CD4-positive, alpha-beta T cell (primary cell): Measurements from ENCODE around the gene TDO2. TPM values are rescaled to one million over a fixed set of nuclear protein-coding genes. Genes with fewer than 3 reads are reported as not detected.

Experiments used
- ATAC-seq: fragments of 200-7000 bp; cut with Tn5 transposase; one replicate; pipeline ENCODE4 v1.10.0; 2022; ENCODE audit warnings: mild to moderate bottlenecking; ENCODE audit not compliant: poor library complexity
- CTCF ChIA-PET: fragments of 350-600 bp; sonication (Branson Sonifier 250); formaldehyde crosslinking; loops from one replicate; lab custom pipeline; 2021; ENCODE audit warnings: antibody characterized with exemption, inconsistent platforms; lab: Charles Lee
- POLR2A ChIA-PET: fragments of 350-600 bp; sonication (Branson Sonifier 250); formaldehyde crosslinking; loops from one replicate; lab custom pipeline; 2021; ENCODE audit warnings: antibody characterized with exemption, inconsistent platforms; lab: Charles Lee
- DNase-seq, 14 experiments: peaks; one replicate each; pipeline ENCODE4 v3.0.0-alpha.2; 2013 to 2020; ENCODE audit warnings: mixed read lengths in 2 of 14
- H3K27ac ChIP-seq, 2 donors: one replicate each; pipeline versions ENCODE4 v1.5.1 to v1.7.0; 2013; ENCODE audit warnings: low read length in 2 of 2, low read depth in 1 of 2, mild to moderate bottlenecking in 1 of 2
- H3K27me3 ChIP-seq, 2 experiments: 1 replicate in 1 of 2; 2 replicates in 1 of 2; pipeline versions ENCODE4 v1.6.1 to v1.7.0; 2013; ENCODE audit warnings: low read length in 2 of 2, control low read depth in 1 of 2, mild to moderate bottlenecking in 1 of 2, moderate library complexity in 1 of 2; ENCODE audit not compliant: insufficient read depth in 2 of 2, control insufficient read depth in 1 of 2
- H3K36me3 ChIP-seq: one replicate; pipeline ENCODE4 v1.6.1; 2013; ENCODE audit warnings: low read length, control low read depth; ENCODE audit not compliant: insufficient read depth
- H3K4me1 ChIP-seq: one replicate; pipeline ENCODE4 v1.6.1; 2013; ENCODE audit warnings: low read length, control low read depth; ENCODE audit not compliant: insufficient read depth
- H3K4me3 ChIP-seq: one replicate; pipeline ENCODE4 v1.5.1; 2013; ENCODE audit warnings: mild to moderate bottlenecking, low read length, moderate library complexity
- H3K9me3 ChIP-seq, 2 experiments: 1 replicate in 1 of 2; 2 replicates in 1 of 2; pipeline versions ENCODE4 v1.6.1 to v1.7.0; 2013; ENCODE audit warnings: low read length in 2 of 2, mild to moderate bottlenecking in 2 of 2, control low read depth in 1 of 2, moderate library complexity in 1 of 2; ENCODE audit not compliant: control insufficient read depth in 1 of 2, insufficient read depth in 1 of 2
- H3K27ac Mint-ChIP-seq: one replicate; pipeline ENCODE4 v1.8.0; 2020; ENCODE audit warnings: mixed read lengths
- H3K27me3 Mint-ChIP-seq: one replicate; pipeline ENCODE4 v1.8.0; 2021; ENCODE audit warnings: mixed read lengths
- H3K36me3 Mint-ChIP-seq: one replicate; pipeline ENCODE4 v1.8.0; 2021; ENCODE audit warnings: low read depth, mixed read lengths
- H3K4me1 Mint-ChIP-seq: one replicate; pipeline ENCODE4 v1.8.0; 2021; ENCODE audit warnings: low read depth, mixed read lengths
- H3K4me3 Mint-ChIP-seq: one replicate; pipeline ENCODE4 v1.8.0; 2020; ENCODE audit warnings: mild to moderate bottlenecking, mixed read lengths
- H3K9me3 Mint-ChIP-seq: one replicate; pipeline ENCODE4 v1.8.0; 2020; ENCODE audit warnings: mixed read lengths
- CTCF ChIP-seq: fragments of 200-600 bp; IDR thresholded peaks from one replicate; pipeline ENCODE4 v1.8.0; 2022; ENCODE audit warnings: antibody characterized with exemption, mild to moderate bottlenecking
- intact Hi-C, 2 experiments: fragments of 100-400 bp; cut with DNase I in 1 of 2; cut with micrococcal nuclease in 1 of 2; formaldehyde crosslinking; loops; one replicate each; pipeline versions ENCODE4 v1.15.1 to v1.9.0; 2023 to 2025; cut with DNase I, micrococcal nuclease
- total RNA-seq, 174 experiments: library from RNA in 2 of 174; stranded (reverse) in 2 of 174; gene quantifications; one replicate each; pipeline ENCODE4 v1.2.3 and lab custom pipeline; 2021 to 2026

TDO2 gene
- total RNA-seq, 2 experiments from 2014 or later: not detected

GRCh38 chr4:155887847-155888570 lies 15.5 kb upstream of the TDO2 start:
- DNase-seq (no peak), ATAC-seq (no peak)
- Histone ChIP-seq H3K27me3 (no peaks in the 10 kb centered on the region), H3K4me1 (no peaks in the 10 kb centered on the region), H3K9me3 (no peaks in the 10 kb centered on the region), H3K4me3 (no peak overlapping the region), H3K27ac (no peak overlapping the region), H3K36me3 (no peaks in the 10 kb centered on the region)
- Mint-ChIP-seq H3K9me3 (no peaks in the 10 kb centered on the region), H3K27me3 (peaks cover 17% of the 10 kb centered on the region), H3K36me3 (no peaks in the 10 kb centered on the region), H3K4me1 (no peaks in the 10 kb centered on the region), H3K27ac (no peak overlapping the region), H3K4me3 (no peak overlapping the region)
- intact Hi-C loops: no loop called here
- ChIA-PET POLR2A (no interaction called here), CTCF (no interaction called here)
- TF ChIP-seq CTCF: no peak

GRCh38 chr4:155889031-155889793 lies 14.3 kb upstream of the TDO2 start:
- no peaks in the 10 kb centered on the region for H3K36me3 ChIP-seq
- H3K9me3 ChIP-seq: no peaks in the 10 kb centered on the region
- ATAC-seq (no peak), DNase-seq (no peak)
- H3K36me3 Mint-ChIP-seq: no peaks in the 10 kb centered on the region
- no peak overlapping the region for H3K27ac ChIP-seq
- H3K4me1 ChIP-seq: no peaks in the 10 kb centered on the region
- peaks cover 17% of the 10 kb centered on the region for H3K27me3 Mint-ChIP-seq
- POLR2A ChIA-PET: no interaction called here
- no peak for TF ChIP-seq CTCF
- H3K27me3 ChIP-seq: no peaks in the 10 kb centered on the region
- no peak overlapping the region for H3K27ac Mint-ChIP-seq
- no peak overlapping the region for H3K4me3 Mint-ChIP-seq
- intact Hi-C loops: no loop called here
- CTCF ChIA-PET: no interaction called here
- H3K4me1 Mint-ChIP-seq: no peaks in the 10 kb centered on the region
- no peak overlapping the region for H3K4me3 ChIP-seq
- no peaks in the 10 kb centered on the region for H3K9me3 Mint-ChIP-seq

GRCh38 chr4:155889946-155890345 lies 13.6 kb upstream of the TDO2 start:
- ATAC-seq: no peak
- Histone ChIP-seq H3K4me3 (no peak overlapping the region), H3K9me3 (no peaks in the 10 kb centered on the region), H3K4me1 (no peaks in the 10 kb centered on the region), H3K27ac (no peak overlapping the region), H3K36me3 (no peaks in the 10 kb centered on the region), H3K27me3 (no peaks in the 10 kb centered on the region)
- Mint-ChIP-seq H3K4me3 (no peak overlapping the region), H3K27me3 (peaks cover 17% of the 10 kb centered on the region), H3K9me3 (no peaks in the 10 kb centered on the region), H3K27ac (no peak overlapping the region), H3K4me1 (no peaks in the 10 kb centered on the region), H3K36me3 (no peaks in the 10 kb centered on the region)
- intact Hi-C loops: no loop called here
- no peak for TF ChIP-seq CTCF
- ChIA-PET CTCF (no interaction called here), POLR2A (no interaction called here)
- no peak for DNase-seq
